Measurements from ENCODE around the gene NCOA3.

DNA sequence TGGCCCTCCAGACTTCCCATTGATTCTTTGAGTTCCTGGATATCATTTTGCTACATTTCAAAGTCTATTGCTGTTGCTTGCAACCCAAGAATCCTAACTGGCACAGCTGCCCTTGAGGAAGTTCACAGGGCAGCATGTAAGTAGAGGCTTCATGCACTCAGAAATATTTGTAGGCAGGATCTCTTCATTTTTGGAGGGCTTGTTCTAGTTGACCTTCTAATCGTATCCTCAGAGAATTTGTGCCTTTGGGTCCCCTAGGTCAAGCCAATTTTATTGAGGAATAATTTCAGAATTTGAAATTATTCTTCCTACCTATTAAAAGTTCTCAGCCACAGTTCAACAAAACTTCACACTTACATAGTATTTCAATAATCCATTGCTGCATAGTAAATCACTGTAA lies 5.6 kb upstream of the NCOA3 start:
- TF ChIP-seq POLR2A (IDR thresholded peaks at IDR 0.05), result no peak
- TF ChIP-seq, protein P1, sequence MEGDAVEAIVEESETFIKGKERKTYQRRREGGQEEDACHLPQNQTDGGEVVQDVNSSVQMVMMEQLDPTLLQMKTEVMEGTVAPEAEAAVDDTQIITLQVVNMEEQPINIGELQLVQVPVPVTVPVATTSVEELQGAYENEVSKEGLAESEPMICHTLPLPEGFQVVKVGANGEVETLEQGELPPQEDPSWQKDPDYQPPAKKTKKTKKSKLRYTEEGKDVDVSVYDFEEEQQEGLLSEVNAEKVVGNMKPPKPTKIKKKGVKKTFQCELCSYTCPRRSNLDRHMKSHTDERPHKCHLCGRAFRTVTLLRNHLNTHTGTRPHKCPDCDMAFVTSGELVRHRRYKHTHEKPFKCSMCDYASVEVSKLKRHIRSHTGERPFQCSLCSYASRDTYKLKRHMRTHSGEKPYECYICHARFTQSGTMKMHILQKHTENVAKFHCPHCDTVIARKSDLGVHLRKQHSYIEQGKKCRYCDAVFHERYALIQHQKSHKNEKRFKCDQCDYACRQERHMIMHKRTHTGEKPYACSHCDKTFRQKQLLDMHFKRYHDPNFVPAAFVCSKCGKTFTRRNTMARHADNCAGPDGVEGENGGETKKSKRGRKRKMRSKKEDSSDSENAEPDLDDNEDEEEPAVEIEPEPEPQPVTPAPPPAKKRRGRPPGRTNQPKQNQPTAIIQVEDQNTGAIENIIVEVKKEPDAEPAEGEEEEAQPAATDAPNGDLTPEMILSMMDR (IDR thresholded peaks at IDR 0.05), result no peak
